C4-2B (cell line): ENCODE results near the gene FAM81B.

Source experiments
- CTCF ChIP-seq: fragments of 450-650 bp; conservative IDR thresholded peaks from 2 replicates; pipeline ENCODE4 v1.5.1; 2017; ENCODE audit warnings: mild to moderate bottlenecking
- ZFX ChIP-seq: fragments of 450-650 bp; IDR thresholded peaks from 2 replicates; pipeline ENCODE4 v1.6.1; 2017

DNA sequence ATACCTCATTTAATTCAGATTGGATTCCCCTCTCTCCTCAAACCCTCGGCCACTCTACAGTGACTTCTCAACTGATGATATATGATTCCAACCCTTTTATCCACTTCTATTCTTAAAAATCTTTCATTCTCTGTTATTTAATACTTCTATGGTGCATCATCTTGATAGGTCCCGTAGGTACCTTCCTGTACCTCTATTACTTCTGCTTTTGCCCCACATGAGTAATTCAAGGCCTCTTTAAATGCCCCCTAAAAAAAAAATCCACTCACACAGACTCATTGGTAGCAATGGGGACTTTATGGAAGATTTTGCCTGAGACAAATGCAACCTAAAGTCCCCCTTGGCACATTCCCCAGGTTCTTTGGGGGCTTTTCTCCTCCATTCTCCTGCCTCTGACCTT is 54.3 kb downstream of the FAM81B start:
- TF ChIP-seq CTCF (no peak), ZFX (no peak)
